Activated gamma-delta T cell (primary cell): Measurements from ENCODE around the gene AKAP13.

Experiments used
- DNase-seq: peaks from one replicate; lab custom pipeline; 2025; lab: John Stamatoyannopoulos, UW

Gene AKAP13

DNA sequence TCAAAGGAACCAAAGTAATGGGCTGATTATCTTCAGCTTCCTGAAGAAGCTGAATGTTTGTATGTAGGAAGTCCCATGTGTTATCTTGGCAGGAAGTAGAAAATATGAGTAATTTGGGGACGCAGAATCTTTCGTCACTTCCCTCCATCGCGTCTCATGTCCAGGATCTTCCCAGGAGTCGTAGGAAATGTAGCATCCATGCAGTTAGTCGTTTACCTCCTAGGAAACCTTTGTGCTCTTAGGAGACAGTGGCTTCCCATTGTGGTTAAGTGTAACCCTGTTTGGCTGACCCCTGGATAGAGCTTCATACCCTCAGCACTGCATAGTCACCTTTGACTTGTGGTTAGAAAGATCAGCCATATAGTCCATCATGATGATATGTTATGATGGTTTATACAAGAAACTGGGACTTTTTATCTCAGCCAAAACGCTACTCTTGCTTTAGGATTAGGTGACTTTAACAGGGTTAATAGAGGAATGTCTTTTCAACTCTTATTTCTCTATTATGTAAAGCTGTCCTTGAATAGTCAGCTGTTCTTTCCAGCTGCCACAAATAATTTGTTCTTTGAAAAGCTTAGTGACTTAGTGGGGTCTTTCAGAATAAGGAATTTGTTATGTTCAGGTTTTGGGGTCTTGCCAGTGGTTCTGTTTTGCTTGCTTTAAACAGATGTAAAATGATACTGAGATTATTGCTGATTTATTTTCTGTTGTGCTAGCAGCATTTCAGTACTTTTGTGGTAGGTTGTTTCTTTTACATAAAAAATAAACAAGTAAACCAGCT, 322.1 kb downstream of the AKAP13 start:
- no peak for DNase-seq

DNA sequence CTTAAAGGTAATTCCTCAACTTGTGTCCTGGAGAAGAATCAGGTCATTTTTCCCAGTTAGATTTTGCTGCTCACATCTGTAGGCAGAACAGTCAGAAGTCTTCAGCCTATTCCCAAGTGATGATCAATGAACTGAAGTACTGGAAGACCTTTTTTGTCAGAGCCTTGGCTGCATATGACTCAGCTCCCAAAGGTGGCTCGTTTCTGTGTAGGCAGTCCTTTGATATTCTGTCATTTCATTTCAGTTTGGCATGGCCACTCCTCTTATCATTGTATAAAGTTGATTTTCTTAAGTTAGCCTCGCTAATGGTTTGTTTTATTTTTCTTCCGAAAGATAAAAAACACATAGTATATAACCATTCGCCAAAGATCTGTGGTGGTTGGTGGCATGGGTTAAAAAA, 323.7 kb downstream of the AKAP13 start:
- DNase-seq = no peak

DNA sequence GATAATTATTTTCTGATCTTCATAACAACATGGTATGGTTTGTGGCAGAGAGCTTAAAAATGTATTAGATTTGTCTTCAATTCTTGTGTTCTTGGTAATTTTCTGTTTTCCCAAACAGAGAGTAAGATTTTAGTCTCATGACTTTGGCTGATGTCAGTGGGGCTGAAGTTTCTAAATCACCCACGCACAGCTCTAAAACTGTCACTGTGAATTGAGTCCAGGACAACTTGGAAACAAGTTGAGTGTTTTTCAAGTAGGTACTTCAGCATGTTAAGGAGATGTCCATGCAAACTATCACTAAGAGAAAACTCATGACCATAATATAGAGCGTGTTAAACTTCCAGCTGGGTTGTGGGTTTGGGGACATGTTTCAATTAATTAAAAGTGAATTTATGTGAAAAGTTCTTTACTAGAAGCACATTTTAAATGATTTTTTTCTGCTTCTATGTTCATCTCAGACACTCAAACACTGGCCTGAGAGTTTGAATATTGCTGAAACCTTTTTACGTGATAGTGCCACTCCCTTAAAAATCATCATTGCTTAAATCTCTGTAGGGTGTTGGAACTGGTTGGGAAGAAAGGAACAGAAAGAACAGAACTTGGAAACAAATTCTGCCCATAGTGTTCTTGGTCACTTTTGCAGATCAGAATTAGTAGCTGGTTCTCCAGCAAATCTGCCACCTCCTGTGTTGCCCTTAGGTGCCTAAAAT, 324.5 kb downstream of the AKAP13 start:
- DNase-seq = no peak

DNA sequence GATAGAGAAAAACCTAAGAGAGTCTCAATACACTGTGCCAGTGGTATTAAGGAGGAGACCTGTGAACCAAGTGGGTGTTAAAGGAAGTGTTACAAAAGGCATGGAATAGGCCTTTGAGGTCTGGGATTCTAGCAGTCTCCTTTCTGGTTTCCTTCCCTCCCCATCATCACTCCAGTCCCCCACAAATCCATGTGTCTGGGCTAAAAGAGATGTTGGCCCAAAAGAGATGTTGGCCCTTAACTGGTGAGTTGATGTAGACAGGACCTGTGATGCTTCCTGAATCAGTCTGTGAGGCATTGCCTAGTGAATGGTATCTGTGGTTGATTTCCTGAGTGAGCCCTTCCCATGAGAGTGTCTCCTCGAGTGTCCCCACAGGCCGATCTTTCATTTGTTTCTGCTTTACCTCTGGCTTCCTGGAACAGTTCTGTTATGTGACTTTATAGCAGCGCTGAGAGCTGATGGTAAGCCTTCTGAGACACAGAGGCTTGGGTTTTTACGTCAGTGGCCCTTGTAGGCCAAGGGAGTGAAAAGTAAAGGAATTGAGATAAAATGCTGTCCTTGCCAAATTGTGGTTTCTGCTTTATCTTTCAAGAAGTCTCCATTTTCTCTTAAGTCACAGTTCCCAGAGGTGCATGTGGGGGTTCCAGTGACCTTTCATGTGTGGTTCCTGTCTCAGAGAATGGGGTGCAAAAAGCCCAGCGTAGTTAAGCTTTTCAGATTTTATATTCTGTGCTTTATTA, 326.5 kb downstream of the AKAP13 start:
- no peak for DNase-seq

DNA sequence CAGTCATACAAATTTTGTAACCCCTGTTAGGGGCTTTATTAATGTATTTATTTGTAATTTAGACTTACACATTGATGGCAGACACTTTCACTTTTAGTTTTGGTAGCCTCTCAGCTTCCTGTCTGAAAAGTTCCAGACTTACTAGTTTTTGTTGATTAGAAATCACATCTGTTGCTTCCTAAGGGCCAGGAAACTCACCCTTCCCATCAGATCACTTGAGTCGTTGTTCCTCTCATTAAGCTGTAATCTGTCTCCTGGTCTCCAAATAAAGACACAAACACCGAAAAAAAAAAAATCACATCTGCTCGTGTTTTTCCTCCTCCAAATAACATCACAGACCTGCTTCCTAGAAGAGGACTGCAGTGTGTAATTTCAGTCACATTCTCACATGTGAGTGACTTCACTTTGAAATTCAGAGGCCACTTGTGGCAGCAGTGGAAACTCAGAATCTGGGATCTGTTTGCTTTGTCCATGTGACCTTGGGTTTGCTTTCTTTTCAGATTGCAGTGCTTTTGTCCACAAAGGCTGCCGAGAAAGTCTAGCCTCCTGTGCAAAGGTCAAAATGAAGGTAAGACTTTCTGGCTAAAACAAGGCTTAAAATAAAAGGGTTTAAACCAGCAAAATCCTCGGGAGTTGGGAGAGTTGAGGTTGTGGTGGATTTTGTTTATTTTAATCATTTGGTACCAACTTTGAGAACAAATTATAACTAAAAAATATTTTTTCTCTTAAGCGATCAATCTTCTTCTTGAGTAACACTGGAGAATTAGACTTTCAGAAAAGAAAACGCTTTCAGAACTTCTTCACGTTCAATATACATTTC, 327.3 kb downstream of the AKAP13 start:
- no peak for DNase-seq

DNA sequence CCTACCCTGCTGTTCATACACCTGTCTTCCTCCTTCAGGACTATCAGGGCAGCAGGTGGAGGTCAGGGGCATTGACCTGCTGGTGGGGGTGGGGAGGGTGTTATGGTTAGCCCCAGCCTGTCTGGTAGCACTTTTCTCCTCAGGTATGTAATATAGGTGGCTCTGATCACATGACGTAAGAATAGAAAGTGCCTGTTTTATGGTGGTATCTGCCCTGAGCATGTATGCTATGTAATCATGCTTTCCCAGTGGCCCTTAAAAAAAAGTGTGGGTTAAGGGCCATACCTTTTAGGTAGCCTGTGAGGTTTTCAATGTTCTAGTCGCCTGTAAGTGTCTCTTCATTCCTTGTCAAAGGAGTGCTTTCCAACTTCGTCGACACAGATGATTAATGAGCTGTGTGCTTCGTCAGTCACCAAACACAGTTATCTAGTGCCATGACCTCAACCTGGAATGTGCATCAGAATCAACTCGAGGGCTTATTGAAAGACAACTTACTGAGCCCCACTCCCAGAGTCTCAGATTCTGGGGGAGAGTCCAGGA, 328.1 kb downstream of the AKAP13 start:
- no peak for DNase-seq

DNA sequence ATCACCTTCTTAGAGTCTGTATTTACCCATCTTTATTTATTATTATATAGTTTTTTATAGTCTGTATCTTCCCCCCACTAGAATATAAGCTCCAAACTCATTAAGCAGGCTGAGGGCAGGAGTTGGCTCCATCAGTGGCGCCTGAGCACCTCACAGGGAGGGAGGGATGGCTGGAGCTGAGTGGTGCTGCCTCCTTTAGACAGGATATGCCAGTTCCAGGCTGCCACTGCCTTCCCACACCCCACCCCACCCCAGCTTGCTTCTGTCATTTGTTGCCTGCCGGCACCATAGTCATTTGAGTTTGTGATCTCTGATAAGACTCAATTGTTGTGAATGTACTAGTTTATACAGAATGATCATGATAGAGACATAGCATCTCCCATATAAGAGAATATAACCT, 328.8 kb downstream of the AKAP13 start:
- DNase-seq = no peak

DNA sequence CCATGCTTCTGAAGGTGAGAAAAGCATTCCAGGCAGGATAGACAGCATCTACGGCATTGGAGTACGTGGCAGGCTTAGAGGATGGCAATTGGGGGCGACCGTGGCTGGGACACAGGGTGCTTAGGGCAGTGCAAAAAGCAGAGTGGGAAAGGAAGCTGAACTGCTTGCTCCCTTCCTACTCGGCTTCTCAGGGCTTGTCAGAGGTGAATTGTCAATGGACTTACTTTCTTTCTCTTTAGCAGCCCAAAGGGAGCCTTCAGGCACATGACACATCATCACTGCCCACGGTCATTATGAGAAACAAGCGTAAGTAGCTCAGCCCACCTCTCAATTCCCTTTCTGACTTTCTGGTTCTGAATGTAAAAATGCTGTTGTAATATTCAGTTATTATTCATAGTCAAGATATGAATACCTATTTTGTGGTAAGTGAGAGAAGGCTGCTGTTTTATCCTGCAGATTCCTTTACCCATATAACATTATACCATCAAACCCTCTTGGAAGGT, 330.0 kb downstream of the AKAP13 start:
- DNase-seq = no peak

DNA sequence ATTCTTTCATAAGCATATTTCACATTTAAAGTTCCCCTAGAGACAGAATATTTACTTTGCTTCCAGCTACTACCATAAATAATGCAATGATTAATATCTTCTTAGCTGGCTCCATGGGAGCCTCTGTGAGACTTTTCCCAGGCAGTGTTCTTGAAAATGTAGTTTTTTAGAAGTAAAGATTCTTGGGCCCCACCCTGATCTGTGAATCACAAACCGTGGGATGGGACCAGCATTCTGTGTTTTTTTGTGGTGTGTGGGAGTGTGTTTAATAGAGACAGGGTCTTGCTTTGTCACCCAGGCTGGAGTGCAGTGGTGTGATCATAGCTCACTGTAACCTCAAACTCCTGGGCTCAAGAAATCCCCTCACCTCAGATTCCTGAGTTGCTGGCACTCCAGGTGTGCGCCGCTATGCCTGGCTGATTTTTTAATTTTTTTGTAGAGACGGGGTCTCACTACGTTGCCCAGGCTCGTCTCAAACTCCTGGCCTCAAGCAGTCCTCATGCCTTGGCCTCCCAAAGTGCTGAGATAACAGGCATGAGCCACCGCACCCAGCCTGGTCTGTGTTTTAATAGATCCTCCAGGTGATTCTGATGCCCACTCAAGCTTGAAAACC, 331.3 kb downstream of the AKAP13 start:
- DNase-seq = no peak

DNA sequence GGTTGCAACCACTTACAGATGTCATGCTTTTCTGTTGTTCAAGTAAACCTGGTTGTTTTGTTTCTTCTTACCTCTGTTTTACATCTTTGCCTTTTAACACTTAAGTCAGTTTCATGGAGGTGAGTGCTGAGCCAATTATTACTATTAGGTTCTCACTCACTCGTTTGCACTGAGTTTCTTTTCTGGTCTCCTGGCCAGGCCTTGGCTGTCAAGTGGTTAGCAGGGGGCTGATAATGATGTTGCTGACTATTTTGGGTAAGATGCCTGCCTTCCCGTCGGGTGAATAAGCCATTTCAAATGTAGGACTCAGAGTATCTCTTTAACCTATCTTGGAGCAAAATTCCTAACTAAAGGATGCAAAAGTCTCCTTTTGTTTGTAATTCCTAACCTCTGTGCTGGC, 335.9 kb downstream of the AKAP13 start:
- DNase-seq = no peak

DNA sequence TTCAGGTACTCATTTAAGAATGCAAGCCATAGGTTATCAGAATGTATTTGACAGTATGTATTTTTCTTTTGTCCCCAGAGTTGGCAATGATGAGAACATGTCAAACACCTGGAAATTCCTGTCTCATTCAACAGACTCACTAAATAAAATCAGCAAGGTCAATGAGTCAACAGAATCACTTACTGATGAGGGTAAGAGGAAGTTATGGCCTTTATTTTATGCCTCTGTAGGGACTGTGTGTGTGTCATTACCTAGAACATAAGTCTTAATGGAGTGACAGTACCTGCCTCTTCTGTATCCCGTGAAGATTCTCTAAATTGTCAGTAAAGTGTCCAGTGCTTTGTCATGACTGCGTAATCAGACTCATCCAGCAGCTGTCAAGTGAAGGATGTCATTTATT, 336.8 kb downstream of the AKAP13 start:
- DNase-seq = no peak

DNA sequence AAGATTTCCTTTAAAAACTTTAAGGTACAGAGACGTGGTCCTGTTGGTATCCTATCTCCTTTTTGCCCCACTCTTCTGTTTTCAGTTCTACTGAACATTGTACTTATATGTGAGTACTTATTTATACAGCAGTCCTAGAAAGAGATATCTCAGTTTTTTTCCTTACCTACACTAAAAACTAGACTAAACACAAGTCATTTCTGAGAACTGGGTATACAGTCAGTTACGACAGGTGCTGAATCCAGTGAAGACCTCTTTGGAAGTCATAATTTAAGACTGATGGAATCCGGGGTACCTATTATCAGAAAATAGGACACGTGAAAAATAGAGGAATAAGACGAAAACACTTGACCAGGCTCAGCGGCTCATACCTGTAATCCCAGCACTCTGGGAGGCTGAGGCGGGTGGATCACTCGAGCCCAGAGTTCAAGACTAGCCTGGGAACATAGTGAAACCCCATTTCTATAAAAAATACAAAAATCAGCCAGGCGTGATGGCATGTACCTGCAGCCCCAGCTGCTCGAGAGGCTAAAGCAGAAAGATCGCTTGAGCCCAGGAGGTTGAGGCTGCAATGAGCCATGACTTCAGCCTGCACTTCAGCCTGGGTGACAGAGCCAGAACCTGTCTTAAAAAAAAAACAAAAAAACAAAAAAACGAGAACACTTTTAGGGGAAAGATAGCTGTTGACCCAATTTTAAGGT, 338.0 kb downstream of the AKAP13 start:
- no peak for DNase-seq

DNA sequence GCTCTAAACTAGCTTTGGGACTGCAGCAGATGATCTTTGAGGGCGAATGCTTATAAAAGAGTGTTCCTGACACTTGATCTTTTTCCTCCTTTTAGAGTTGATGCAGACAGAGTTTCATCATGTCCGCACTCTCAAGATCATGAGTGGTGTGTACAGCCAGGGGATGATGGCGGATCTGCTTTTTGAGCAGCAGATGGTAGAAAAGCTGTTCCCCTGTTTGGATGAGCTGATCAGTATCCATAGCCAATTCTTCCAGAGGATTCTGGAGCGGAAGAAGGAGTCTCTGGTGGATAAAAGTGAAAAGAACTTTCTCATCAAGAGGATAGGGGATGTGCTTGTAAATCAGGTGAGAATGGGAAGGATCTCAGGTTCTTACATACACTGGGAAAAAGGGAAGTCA, 338.6 kb downstream of the AKAP13 start:
- DNase-seq = no peak

DNA sequence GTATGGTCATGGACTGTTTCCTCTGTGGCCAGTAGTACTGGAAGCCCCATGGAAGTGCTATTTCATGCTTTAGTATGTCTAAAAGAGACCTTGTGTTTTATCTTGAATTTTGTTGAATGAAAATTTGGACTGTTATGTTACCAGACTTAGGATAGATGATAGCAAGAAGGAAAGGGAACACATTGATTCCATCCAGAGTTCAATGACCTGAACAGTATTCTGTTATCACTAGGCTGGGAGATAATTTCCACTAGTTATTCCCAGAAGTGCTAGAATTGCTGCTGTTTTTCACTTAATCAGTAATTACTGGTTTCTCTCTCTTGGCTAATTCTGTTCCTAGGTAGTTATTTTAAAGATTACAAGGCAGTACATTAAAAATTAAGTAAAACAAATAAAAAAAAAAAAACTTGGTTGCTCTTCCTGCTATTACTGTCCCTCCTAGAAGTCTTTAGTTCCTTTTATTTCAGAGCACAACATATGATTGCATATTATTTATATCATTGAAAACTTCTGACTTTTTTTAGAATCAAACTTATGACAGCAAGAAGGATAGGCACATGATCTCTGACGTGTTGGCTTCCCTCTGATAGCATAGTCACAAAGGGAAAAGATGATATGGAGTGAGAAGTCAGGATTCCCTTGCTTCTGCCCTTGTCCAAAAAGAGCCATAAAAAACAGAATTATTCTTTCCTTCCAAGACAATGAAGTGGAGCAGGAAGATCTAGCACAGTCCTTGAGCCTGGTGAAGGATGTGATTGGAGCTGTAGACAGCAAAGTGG, 342.2 kb downstream of the AKAP13 start:
- no peak for DNase-seq

DNA sequence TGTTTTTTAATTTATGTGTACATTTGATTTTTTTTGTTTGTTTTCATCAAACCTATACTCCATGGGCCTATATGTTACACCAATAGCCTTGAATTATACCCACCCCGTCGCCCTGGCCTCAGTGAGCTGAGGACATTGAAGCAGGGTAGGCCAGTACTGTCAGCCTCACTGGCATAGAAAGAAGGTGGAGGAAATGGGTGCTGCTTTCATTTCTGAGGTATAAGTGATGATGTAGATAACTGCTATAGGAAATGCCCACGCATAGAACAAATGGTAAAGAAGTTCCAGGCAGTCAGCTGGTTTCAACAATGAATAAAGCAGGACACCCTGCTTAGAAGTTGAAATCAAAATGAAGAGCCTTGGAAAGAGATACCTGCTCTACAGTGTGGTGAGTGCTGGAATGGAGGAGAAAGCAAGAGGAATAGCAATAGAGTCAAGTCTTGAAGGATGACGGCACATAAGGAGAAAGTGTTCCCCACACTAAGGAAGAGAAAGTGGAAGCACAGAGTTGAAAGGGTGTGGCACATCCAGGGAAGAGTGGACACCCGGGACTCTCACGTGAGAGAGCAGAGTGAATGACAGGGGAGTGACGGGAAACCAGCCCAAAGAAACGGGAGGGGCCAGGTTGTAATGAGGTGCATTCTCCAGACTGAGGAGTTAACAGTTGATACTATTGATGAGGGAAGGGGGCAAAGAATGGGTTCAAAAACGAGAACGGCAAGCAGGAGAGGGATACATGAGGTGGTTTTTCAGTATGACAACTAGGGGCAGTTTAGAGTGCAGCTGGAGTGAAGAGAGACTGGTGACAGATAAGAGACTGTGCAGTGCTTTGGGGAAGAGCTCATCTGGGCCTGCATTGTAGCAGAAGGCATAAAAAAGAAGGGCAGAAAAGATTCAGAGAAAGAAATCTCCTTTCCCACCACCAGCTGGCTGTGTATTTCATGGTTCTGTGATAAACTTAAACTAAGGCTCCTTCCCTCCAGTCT, 343.9 kb downstream of the AKAP13 start:
- no peak for DNase-seq

DNA sequence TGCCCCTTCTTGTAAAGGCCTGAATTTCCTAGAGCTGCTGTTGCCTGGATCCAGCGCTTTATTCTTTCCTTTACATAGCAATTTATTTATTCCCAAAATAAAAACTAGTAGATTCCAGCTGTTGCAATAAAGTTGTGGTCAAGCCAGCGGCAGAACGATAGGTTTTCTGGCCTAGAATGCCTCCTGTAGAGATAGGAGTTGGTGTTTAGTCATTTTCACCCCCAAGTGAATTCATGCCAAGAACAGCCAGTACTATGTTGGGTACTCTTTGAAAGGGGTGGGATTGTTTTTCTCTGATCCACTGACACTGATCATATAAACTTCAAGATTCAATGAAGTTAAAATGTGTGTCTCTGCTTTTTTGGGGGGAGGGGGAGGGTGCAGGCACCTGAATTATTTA, 344.6 kb downstream of the AKAP13 start:
- DNase-seq = no peak

DNA sequence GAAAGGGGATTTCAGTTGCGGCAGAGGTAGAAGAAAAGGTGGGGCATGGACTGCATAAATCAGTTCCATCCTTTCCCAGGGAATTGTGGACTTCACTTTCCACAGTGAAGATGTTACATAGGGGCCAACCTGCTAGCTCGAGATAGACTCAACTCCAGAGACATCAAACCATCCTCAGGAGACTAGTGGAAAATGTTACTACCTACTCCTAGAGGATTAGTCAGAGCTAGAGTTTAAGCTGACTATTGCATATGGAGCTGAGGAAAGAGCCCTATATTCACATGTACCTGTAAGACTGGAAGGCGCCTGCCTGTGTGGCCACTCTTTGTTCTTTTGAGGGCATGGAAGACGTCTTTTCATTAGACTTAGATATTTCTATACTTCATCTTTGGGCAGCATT, 345.2 kb downstream of the AKAP13 start:
- no peak for DNase-seq

DNA sequence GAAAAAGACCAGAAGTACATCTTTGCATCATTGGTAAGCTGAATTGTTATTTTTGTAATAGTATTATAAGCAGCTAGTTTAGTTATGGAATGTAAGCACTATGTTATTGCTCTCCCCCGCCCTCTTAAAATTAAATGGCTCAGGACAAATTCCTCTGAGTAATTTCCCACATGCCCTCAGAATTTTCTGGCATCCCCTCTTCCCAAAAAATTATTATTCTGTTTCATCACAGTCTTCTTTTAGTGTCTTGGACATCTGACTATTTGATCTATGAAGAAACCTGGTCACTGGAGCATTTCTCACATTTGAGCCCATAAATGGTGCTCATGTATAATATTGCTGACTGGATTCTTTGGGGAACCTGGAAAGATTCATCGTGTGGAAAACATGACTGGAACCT, 346.1 kb downstream of the AKAP13 start:
- DNase-seq = no peak
